Nasal cavity respiratory epithelium epithelial cell of viscerocranial mucosa (primary cell): Measurements from ENCODE around the gene MYADML2. TPM values are rescaled to one million over a fixed set of nuclear protein-coding genes. Genes with fewer than 3 reads are reported as not detected.

Experiments
- total RNA-seq: library from RNA; depleted of rRNA; stranded (reverse); fragments of >200 nt; gene quantifications from 2 replicates; pipeline ENCODE4 v1.2.3, GENCODE V29; 2014

Gene MYADML2
- total RNA-seq, result not detected in 2 replicates

GRCh38 chr17:81947189-81947588 lies at the start of gene MYADML2:
Gene MYADML2 (minus strand): TSS chr17:81947233. CDS start chr17:81941741, 5,492 bp downstream.

GRCh38 chr17:81977211-81977808 lies 30.3 kb upstream of the MYADML2 start, which contains the start of gene ASPSCR1:
Gene ASPSCR1 (plus strand): TSS chr17:81977629. CDS start chr17:81977647, 18 bp downstream.

DNA sequence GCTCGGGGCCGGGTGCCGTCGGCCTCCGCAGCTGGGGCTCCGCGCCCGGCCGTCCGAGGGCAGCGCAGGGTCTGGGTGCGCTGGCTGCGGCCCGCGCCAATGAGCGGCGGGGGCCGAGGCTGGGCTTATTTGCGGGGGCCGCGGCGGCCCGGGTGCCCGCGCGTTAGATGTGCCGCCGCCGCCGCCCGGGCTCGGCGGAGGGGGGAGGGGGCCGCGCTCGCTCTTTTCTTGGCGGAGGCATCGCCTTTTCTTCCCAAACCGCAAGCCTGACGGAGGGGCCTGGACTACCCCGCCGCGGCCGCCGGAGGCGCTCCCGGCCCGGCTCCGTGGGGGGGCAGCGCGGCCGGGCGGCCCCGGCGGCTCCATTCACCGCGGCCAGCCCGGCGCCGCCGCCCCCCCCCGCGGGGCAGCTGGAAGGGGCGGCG lies 14.1 kb upstream of the MYADML2 start, which contains the start of gene NOTUM:
NOTUM (minus strand) TSS at position 101 of the 425 bp plus-strand sequence. CDS start 278 bp downstream, outside the sequence.

DNA sequence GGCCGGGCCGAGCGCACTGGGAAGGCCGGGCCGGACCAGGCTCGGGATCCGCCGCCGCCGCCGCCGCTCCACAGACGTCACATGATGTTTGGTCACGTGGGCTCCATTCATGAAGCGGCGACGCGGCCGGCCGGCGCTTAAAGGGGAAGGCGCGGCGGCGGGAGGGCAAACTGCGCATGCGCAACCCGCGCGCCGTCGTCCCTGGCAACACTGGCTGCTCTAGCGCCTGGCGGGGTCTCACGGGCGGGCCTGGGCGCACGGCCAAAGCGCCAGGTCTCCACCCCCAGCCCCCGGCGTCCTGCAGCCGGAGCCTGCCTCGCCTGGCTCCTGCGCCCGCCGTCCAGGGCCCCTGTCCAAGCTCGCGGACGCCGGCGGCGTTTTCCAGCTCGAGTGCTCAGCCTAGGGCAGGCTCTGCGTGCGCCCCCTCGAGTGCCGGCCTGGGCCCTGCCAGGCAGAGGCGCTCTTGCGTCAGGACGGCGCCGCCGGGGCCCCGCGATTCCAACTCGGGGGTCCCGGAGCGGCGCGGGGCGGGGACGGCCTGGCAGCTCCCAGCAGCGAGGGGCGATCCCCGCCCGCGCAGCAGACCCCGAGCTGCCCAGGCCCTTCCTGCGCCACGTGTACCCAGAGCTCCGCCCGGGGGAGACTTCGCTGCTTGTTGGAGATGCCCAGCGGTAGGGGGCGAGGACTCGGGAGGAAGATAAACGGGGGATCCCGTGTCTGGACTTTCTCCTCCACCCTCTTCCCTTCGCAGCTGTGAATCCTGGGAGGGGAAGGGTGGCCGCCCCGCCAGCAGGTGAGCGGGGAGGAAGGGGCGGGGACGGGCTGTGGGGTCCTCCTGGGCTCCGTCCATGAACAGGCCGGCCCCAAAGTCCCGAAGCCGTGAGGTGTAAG lies 19.1 kb downstream of the MYADML2 start, which contains the start of gene MAFG:
MAFG (minus strand) TSS at position 83 of the 891 bp plus-strand sequence. CDS start 4,550 bp downstream, outside the sequence.

DNA sequence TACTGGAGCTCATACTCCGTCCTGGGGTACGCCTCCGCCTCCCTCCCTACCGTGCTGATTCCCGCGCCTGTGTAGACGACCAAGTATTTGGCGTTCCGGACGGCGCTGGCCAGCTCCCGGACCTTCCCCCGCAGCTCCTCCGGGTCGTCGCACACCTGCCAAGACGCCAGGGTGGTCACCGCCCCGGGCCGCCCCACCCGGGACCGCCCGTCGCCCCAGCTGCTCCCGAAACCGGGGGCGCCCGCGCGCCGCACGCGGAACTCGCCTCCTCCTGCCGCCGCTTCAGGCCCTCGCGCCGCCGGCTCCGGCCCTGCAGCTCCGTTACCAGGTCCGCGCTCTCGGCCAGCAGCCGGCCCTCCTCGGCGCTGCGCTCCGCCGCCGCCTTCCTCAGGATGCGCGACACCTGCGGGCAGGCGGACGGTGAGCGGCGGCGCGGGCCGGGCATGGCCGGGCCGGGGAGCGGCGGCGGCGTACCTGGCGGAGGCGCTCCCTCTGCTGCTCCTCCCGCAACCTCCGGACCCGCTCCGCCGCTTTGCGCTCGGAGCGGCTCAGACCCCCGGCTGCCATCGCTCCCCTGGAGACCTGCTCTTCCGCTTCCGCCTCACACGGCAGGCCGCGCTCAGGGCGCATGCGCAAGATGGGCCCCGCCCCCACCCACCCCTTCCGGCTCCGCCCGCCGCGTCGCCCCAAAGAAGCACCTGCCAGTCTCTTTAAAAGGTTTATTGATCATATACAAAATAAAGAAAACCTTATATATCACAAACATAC lies 29.3 kb downstream of the MYADML2 start, which contains the start of gene SIRT7:
SIRT7 (minus strand) TSS at position 612 of the 768 bp plus-strand sequence; CDS start at position 567, 45 bp downstream.

GRCh38 chr17:81911277-81911961 lies 35.6 kb downstream of the MYADML2 start, which contains the start of gene PCYT2:
Gene PCYT2 (minus strand): TSS chr17:81911399. CDS start chr17:81911355, 44 bp downstream.

GRCh38 chr17:81902023-81902652 lies 44.9 kb downstream of the MYADML2 start, which contains the start of gene NPB:
Gene NPB (plus strand): TSS chr17:81902238. CDS start chr17:81902278, 40 bp downstream.

Other genes starting within 250 kb of the MYADML2 start
- gene MRPL12, start 243.9 kb downstream of the MYADML2 start, total RNA-seq, result 14.0 and 15.7 TPM in 2 replicates
- 14.4 and 24.3 TPM in 2 replicates for gene SLC25A10, start 234.9 kb downstream of the MYADML2 start, total RNA-seq
- 0.07 TPM in 1 of 2 replicates, not detected in the other for gene GCGR, start 143.1 kb downstream of the MYADML2 start, total RNA-seq
- 23.6 and 23.8 TPM in 2 replicates for gene MCRIP1, start 113.9 kb downstream of the MYADML2 start, total RNA-seq
- not detected in 2 replicates for gene PPP1R27, start 112.2 kb downstream of the MYADML2 start, total RNA-seq
- 966 and 1,211 TPM in 2 replicates for gene P4HB, start 86.7 kb downstream of the MYADML2 start, total RNA-seq
- 67.0 and 138 TPM in 2 replicates for gene ARHGDIA, start 75.9 kb downstream of the MYADML2 start, total RNA-seq
- gene ALYREF, start 55.6 kb downstream of the MYADML2 start, total RNA-seq, result 74.2 and 108 TPM in 2 replicates
- gene ANAPC11, start 55.5 kb downstream of the MYADML2 start, total RNA-seq, result 90.8 and 154 TPM in 2 replicates
- gene NPB, start 45.0 kb downstream of the MYADML2 start, total RNA-seq, result under 0.01 and 0.21 TPM in 2 replicates
- 26.7 and 27.9 TPM in 2 replicates for gene PCYT2, start 35.8 kb downstream of the MYADML2 start, total RNA-seq
- gene SIRT7, start 29.1 kb downstream of the MYADML2 start, total RNA-seq, result 34.8 and 44.8 TPM in 2 replicates
- 34.5 and 39.3 TPM in 2 replicates for gene MAFG, start 19.5 kb downstream of the MYADML2 start, total RNA-seq
- gene PYCR1, start 9.9 kb downstream of the MYADML2 start, total RNA-seq, result 128 and 141 TPM in 2 replicates
- 0.07 TPM in 1 of 2 replicates, not detected in the other for gene NOTUM, start 14.0 kb upstream of the MYADML2 start, total RNA-seq
- 18.7 and 21.5 TPM in 2 replicates for gene ASPSCR1, start 30.4 kb upstream of the MYADML2 start, total RNA-seq
- gene CENPX, start 75.6 kb upstream of the MYADML2 start, total RNA-seq, result 11.7 and 17.8 TPM in 2 replicates
- gene LRRC45, start 76.1 kb upstream of the MYADML2 start, total RNA-seq, result 2.7 and 7.8 TPM in 2 replicates
- 16.7 and 22.6 TPM in 2 replicates for gene RAC3, start 84.4 kb upstream of the MYADML2 start, total RNA-seq
- gene DCXR, start 90.5 kb upstream of the MYADML2 start, total RNA-seq, result 40.5 and 110 TPM in 2 replicates
- gene RFNG, start 104.6 kb upstream of the MYADML2 start, total RNA-seq, result 42.7 and 45.4 TPM in 2 replicates
- gene GPS1, start 104.7 kb upstream of the MYADML2 start, total RNA-seq, result 75.2 and 84.1 TPM in 2 replicates
- gene DUS1L, start 118.6 kb upstream of the MYADML2 start, total RNA-seq, result 104 and 133 TPM in 2 replicates
- 60.1 and 202 TPM in 2 replicates for gene FASN, start 151.0 kb upstream of the MYADML2 start, total RNA-seq